Heart left ventricle (tissue), 16 donors: ENCODE measurements around the gene CSRP2. TPM values are rescaled to one million over a fixed set of nuclear protein-coding genes. Genes with fewer than 3 reads are reported as not detected.

ENCODE experiments used
- ATAC-seq, 4 donors: fragments of 200-7000 bp; cut with Tn5 transposase; one replicate each; pipeline ENCODE4 v1.9.1; 2020 to 2022; ENCODE audit warnings: moderate library complexity in 4 of 4, mild to moderate bottlenecking in 3 of 4, moderate number of reproducible peaks in 1 of 4
- DNase-seq, 5 donors: peaks; one replicate each; pipeline ENCODE4 v3.0.0-alpha.2; 2020
- H3K27ac ChIP-seq, 12 donors: fragments of 200-600 bp; sonication (generic) in 4 of 12; one replicate each; pipeline versions ENCODE4 v1.5.0 to v1.8.0; 2016 to 2022; ENCODE audit warnings: mild to moderate bottlenecking in 2 of 12
- H3K27me3 ChIP-seq, 9 donors: fragments of 200-600 bp; sonication (generic) in 2 of 9; one replicate each; pipeline versions ENCODE4 v1.5.1 to v1.8.0; 2016 to 2022; ENCODE audit warnings: mild to moderate bottlenecking in 3 of 9
- H3K36me3 ChIP-seq, 9 donors: fragments of 200-600 bp; sonication (generic) in 2 of 9; one replicate each; pipeline versions ENCODE4 v1.5.0 to v1.8.0; 2018 to 2022; ENCODE audit warnings: mild to moderate bottlenecking in 2 of 9
- H3K4me1 ChIP-seq, 12 donors: fragments of 200-600 bp; sonication (generic) in 4 of 12; one replicate each; pipeline versions ENCODE4 v1.5.0 to v1.8.0; 2016 to 2022; ENCODE audit warnings: mild to moderate bottlenecking in 3 of 12
- H3K4me3 ChIP-seq, 12 donors: fragments of 200-600 bp; sonication (generic) in 4 of 12; one replicate each; pipeline versions ENCODE4 v1.5.0 to v1.8.0; 2017 to 2022; ENCODE audit warnings: mild to moderate bottlenecking in 9 of 12, moderate library complexity in 4 of 12
- H3K9me3 ChIP-seq, 12 donors: fragments of 200-600 bp; sonication (generic) in 4 of 12; one replicate each; pipeline versions ENCODE4 v1.5.0 to v1.8.0; 2016 to 2022; ENCODE audit warnings: mild to moderate bottlenecking in 1 of 12
- POLR2A ChIP-seq, 2 donors: fragments of 450-650 bp; IDR thresholded peaks; one replicate each; pipeline ENCODE4 v1.6.1; 2017; ENCODE audit warnings: antibody characterized with exemption in 2 of 2, mild to moderate bottlenecking in 2 of 2, moderate library complexity in 2 of 2
- WGBS, 4 donors: extraction: QIAGEN DNeasy Blood & Tissue Kit in 2 of 4; methylation state at CpG; one replicate each; pipeline versions ENCODE4 v1.1.5 to v1.1.7; 2013 to 2018; 5-methylcytosine and 5-hydroxymethylcytosine counted together
- intact Hi-C, 10 donors: fragments of 100-400 bp; cut with DNase I; formaldehyde crosslinking; loops; one replicate each; pipeline versions ENCODE4 v1.11.1 to v1.14.2; 2022
- polyA plus RNA-seq, 2 donors: library from polyadenylated mRNA; stranded (reverse); fragments of 200-250 nt; gene quantifications; one replicate each; pipeline ENCODE4 v1.2.3, GENCODE V29; 2013
- total RNA-seq, 9 donors: library from RNA; depleted of rRNA in 2 of 9; stranded (reverse); fragments of >200 nt in 2 of 9; fragmentation: NEBNext Ultra II Directional in 3 of 9; extraction: Animal tissue kit (Norgen Biotek cat#: 25700) in 3 of 9; gene quantifications; one replicate each; pipeline versions ENCODE4 v1.1.0 to v1.2.4, GENCODE V29; 2016 to 2023
- TF ChIP-seq, protein P1 (sequence below), 12 donors: fragments of 200-600 bp; sonication (generic) in 4 of 12; IDR thresholded peaks; one replicate each; pipeline versions ENCODE4 v1.5.0 to v1.8.0; 2018 to 2022; ENCODE audit warnings: antibody characterized with exemption in 12 of 12, mild to moderate bottlenecking in 5 of 12
- donor health status: ischemic (EF 13 %, LVEDD 7.1; RV severe dilation, severe dysfunction).
- donor health status: healthy with polysubstance abuse.
- donor health status: DM: no; HTN: yes; CAD: no.
- donor health status: DM: no; HTN: no; CAD: no.
- donor health status: ischemic (EF 25% LVEDD 6.9; RV normal size, moderate dysfunction).
- donor health status: ischemic (EF 25% LVEDD 5.7; RV mildly dilated, moderate dysfunction).
- donor health status: healthy.
- donor health status: DM: yes; HTN: yes; CAD: no.
- donor health status: ischemic (EF 35%, LVEDD 5.7; RV mildly dilated, moderate dysfunction).
- donor health status: nonischemic (EF 11% LVEDD 7.7; RV severe dilation, severe dysfunction).
- donor health status: DM: yes; HTN: yes; CAD: no.
- donor health status: PGD.
- donor health status: ischemic (EF 29% LVEDD 5.4; RV normal size, mild dysfunction).
- donor health status: nonischemic (EF 23%, LVEDD 6.1; RV moderate dilation, normal function).

The CSRP2 gene
- total and polyA plus RNA-seq, 11 donors, result 16.2 to 41.6 (median 30.1) TPM

DNA sequence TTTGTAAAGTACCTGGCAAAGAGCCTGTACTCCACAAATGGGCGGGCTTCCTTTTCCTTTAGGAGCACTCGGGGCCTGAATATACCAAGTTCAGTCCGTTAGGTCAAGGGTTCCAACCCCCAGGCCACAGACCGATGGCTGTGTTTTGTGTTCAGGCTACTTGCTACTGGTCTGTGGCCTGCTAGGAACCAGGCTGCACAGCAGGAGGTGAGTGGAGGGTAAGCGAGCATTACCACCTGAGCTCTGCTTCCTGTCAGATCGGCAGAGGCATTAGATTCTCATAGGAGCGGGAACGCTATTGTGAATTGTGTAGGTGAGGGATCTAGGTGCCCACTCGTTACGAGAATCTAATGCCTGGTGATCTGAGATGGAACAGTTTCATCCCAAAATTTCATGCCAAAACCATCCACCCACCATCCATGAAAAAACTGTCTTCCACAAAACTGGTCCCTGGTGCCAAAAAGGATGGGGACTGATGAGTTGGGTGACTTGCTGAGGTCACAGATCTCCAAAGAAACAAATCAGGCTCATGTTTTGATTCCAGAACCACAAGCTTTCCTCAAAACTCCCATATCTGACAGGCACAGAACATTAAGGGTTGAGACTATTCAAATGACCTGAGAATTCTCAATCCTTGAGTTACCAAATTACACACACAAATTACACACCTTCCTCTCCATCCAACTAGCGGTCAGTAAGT, 4.2 kb downstream of the CSRP2 start:
- H3K27me3 ChIP-seq, result peaks cover 0 to 21% (median 0%) of the 10 kb centered on the region in 9 donors
- H3K4me1 ChIP-seq, result peaks cover 0 to 19% (median 8%) of the 10 kb centered on the region in 12 donors
- 74 to 87% (median 83%) methylated on average over 11 of the region's 11 CpGs for WGBS, 4 donors
- no peak overlapping the region for H3K27ac ChIP-seq
- ATAC-seq (no peak), DNase-seq (no peak)
- no peak for TF ChIP-seq POLR2A (IDR thresholded peaks at IDR 0.05)
- TF ChIP-seq, protein P1, sequence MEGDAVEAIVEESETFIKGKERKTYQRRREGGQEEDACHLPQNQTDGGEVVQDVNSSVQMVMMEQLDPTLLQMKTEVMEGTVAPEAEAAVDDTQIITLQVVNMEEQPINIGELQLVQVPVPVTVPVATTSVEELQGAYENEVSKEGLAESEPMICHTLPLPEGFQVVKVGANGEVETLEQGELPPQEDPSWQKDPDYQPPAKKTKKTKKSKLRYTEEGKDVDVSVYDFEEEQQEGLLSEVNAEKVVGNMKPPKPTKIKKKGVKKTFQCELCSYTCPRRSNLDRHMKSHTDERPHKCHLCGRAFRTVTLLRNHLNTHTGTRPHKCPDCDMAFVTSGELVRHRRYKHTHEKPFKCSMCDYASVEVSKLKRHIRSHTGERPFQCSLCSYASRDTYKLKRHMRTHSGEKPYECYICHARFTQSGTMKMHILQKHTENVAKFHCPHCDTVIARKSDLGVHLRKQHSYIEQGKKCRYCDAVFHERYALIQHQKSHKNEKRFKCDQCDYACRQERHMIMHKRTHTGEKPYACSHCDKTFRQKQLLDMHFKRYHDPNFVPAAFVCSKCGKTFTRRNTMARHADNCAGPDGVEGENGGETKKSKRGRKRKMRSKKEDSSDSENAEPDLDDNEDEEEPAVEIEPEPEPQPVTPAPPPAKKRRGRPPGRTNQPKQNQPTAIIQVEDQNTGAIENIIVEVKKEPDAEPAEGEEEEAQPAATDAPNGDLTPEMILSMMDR (IDR thresholded peaks at IDR 0.05), result no peak
- intact Hi-C loops, result loop anchor here in 1 of 10 donors (5.0 kb wide), 1 partner anchor 138 kb away; no protein-coding TSS in a partner anchor
- H3K36me3 ChIP-seq, result no peaks in the 10 kb centered on the region
- no peak overlapping the region for H3K4me3 ChIP-seq
- no peaks in the 10 kb centered on the region for H3K9me3 ChIP-seq

- intact Hi-C loops, result no loop called here
- TF ChIP-seq, protein P1 (IDR thresholded peaks at IDR 0.05), result no peak
- no peak for TF ChIP-seq POLR2A (IDR thresholded peaks at IDR 0.05)
Observed at GRCh38 chr12:76874027-76874426, 4.8 kb downstream of the CSRP2 start.

GRCh38 chr12:76872415-76872814, 6.4 kb downstream of the CSRP2 start:
- ATAC-seq, result no peak
- intact Hi-C loops, result no loop called here
- no peak for DNase-seq
- 90 to 95% (median 91%) methylated on average over 5 of the region's 5 CpGs for WGBS, 4 donors
- H3K27ac ChIP-seq, result no peak overlapping the region
- no peak overlapping the region for H3K4me3 ChIP-seq
- no peaks in the 10 kb centered on the region for H3K9me3 ChIP-seq
- H3K27me3 ChIP-seq, result peaks cover 0 to 9% (median 0%) of the 10 kb centered on the region in 9 donors
- no peaks in the 10 kb centered on the region for H3K36me3 ChIP-seq
- TF ChIP-seq POLR2A (IDR thresholded peaks at IDR 0.05), result no peak
- H3K4me1 ChIP-seq, result peaks cover 0 to 9% (median 0%) of the 10 kb centered on the region in 12 donors

More at GRCh38 chr12:76874027-76874426, 4.8 kb downstream of the CSRP2 start:
- no peak for ATAC-seq
- no peaks in the 10 kb centered on the region for H3K9me3 ChIP-seq
- 47 to 72% (median 67%) methylated on average over 3 of the region's 3 CpGs for WGBS, 4 donors
- DNase-seq, result no peak
- H3K4me1 ChIP-seq, result peaks cover 0 to 18% (median 5%) of the 10 kb centered on the region in 12 donors
- H3K27me3 ChIP-seq, result peaks cover 0 to 21% (median 0%) of the 10 kb centered on the region in 9 donors
- H3K36me3 ChIP-seq, result no peaks in the 10 kb centered on the region
- no peak overlapping the region for H3K4me3 ChIP-seq
- no peak overlapping the region for H3K27ac ChIP-seq

DNA sequence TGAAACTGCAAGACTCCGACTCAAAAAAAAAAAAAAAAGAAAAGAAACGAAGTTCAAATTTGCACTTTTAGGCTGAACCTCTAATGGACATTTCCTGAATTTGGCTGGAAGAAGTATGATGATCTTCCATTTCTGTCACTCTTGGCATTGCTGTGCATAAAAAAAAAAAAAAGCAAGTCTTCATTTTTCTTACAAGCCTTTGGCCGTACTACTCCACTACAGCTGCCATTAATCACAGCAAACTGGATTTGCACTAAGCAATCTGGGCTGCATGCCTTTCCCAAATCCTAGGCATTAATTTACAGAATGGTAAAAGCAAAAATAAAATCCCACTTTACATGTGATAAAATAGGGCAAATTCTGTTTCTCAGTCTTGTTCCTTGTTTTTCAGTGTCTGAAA, 7.1 kb downstream of the CSRP2 start:
- H3K27me3 ChIP-seq, result peaks cover 0 to 4% (median 0%) of the 10 kb centered on the region in 9 donors
- DNase-seq (no peak), ATAC-seq (no peak)
- H3K36me3 ChIP-seq, result no peaks in the 10 kb centered on the region
- TF ChIP-seq POLR2A (IDR thresholded peaks at IDR 0.05), result no peak
- TF ChIP-seq, protein P1 (IDR thresholded peaks at IDR 0.05), result no peak
- 75 to 84% (median 83%) methylated on average over 3 of the region's 3 CpGs for WGBS, 4 donors
- peaks cover 0 to 6% (median 0%) of the 10 kb centered on the region in 12 donors for H3K4me1 ChIP-seq
- no peaks in the 10 kb centered on the region for H3K9me3 ChIP-seq
- H3K27ac ChIP-seq, result no peak overlapping the region
- intact Hi-C loops, result no loop called here
- no peak overlapping the region for H3K4me3 ChIP-seq
